K562 (cell line): ENCODE data around the gene CARM1. TPM values are rescaled to one million over a fixed set of nuclear protein-coding genes. Genes with fewer than 3 reads are reported as not detected.
"Not testable (repeated sequence)": the region's sequence is repeated elsewhere in the genome, so short reads cannot be mapped to it uniquely, and the experiment has no call there.

Source experiments
- ATAC-seq: fragments of 200-7000 bp; cut with Tn5 transposase; 3 replicates; pipeline ENCODE4 v1.9.1; 2020; ENCODE audit warnings: moderate library complexity
- BruUV-seq: library from RNA; stranded (reverse); fragments of 400-500 nt; replicated peaks from 2 replicates; lab custom pipeline; 2021; lab: Mats Ljungman, UMichigan
- CTCF ChIA-PET: fragments of 300-600 bp; formaldehyde crosslinking; extraction: SDS; loops from one replicate; lab custom pipeline; 2021; ENCODE audit warnings: low intra/inter-chr PET ratio; lab: Yijun Ruan, JAX
- POLR2A ChIA-PET: fragments of 300-600, 350-650 bp; sonication (Branson Sonifier 250); formaldehyde crosslinking; extraction: SDS; loops from one replicate; lab custom pipeline; 2021; ENCODE audit warnings: antibody characterized with exemption, inconsistent platforms; lab: Yijun Ruan, JAX
- DNase-seq, 4 experiments: peaks; one replicate each; pipeline versions ENCODE4 v3.0.0 to v3.0.0-alpha.2; 2011 to 2018; ENCODE audit warnings: low spot score in 3 of 4, mixed read lengths in 3 of 4; ENCODE audit errors: extremely low read depth in 1 of 4
- FAIRE-seq: peaks from 2 replicates; lab custom pipeline; 2011; peaks lifted over from hg19 to GRCh38; lab: Jason Lieb, UNC
- H2AFZ ChIP-seq: 2 replicates; pipeline ENCODE4 v1.6.0; 2011; ENCODE audit warnings: low read depth, low read length, control low read depth, inconsistent platforms
- H3K27ac ChIP-seq: fragments of 200-600 bp; 3 replicates; pipeline ENCODE4 v1.8.0; 2011; ENCODE audit warnings: low read depth, mild to moderate bottlenecking, control low read depth, inconsistent platforms, low read length, moderate library complexity, mixed read lengths; ENCODE audit errors: extremely low read depth
- H3K27me3 ChIP-seq, 2 experiments: fragments of 300-600 bp in 1 of 2; 2 replicates in 1 of 2; 3 replicates in 1 of 2; pipeline versions ENCODE4 v1.6.0 to v1.8.0; 2011; ENCODE audit warnings: inconsistent platforms in 2 of 2, low read length in 2 of 2, mild to moderate bottlenecking in 1 of 2, mixed read lengths in 1 of 2, moderate library complexity in 1 of 2; ENCODE audit not compliant: control insufficient read depth in 2 of 2, insufficient read depth in 2 of 2
- H3K36me3 ChIP-seq: fragments of 300-600 bp; 3 replicates; pipeline ENCODE4 v1.8.0; 2011; ENCODE audit warnings: mild to moderate bottlenecking, low read length, inconsistent platforms; ENCODE audit not compliant: control insufficient read depth, insufficient read depth
- H3K4me1 ChIP-seq, 2 experiments: fragments of 200-600 bp in 1 of 2; replicated peaks in 1 of 2; 2 replicates in 1 of 2; 3 replicates in 1 of 2; pipeline versions ENCODE4 v1.5.1 to v1.8.0; 2011; ENCODE audit warnings: inconsistent platforms in 2 of 2, low read length in 2 of 2, mild to moderate bottlenecking in 1 of 2, mixed read lengths in 1 of 2, moderate library complexity in 1 of 2; ENCODE audit not compliant: control insufficient read depth in 2 of 2, insufficient read depth in 2 of 2
- H3K4me2 ChIP-seq: 2 replicates; pipeline ENCODE4 v1.6.1; 2011; ENCODE audit warnings: low read length, control low read depth, inconsistent platforms, mixed read lengths; ENCODE audit not compliant: insufficient read depth
- H3K4me3 ChIP-seq: fragments of 200-600 bp; sonication (generic), shearing (Covaris generic); 2 replicates; pipeline ENCODE4 v1.5.1; 2016; ENCODE audit warnings: control low read depth, inconsistent platforms
- H3K79me2 ChIP-seq: fragments of 200-600 bp; 3 replicates; pipeline ENCODE4 v1.8.0; 2011; ENCODE audit warnings: low read length, inconsistent platforms; ENCODE audit not compliant: control insufficient read depth, insufficient read depth
- H3K9ac ChIP-seq, 2 experiments: 2 replicates each; pipeline versions ENCODE4 v1.6.0 to v1.6.1; 2011; ENCODE audit warnings: low read depth in 2 of 2, low read length in 2 of 2, control low read depth in 1 of 2, inconsistent platforms in 1 of 2, mild to moderate bottlenecking in 1 of 2, mixed read lengths in 1 of 2; ENCODE audit not compliant: insufficient read depth in 1 of 2
- H3K9me1 ChIP-seq: one replicate; pipeline ENCODE4 v1.6.0; 2011; ENCODE audit warnings: inconsistent platforms, mild to moderate bottlenecking, low read length, moderate library complexity; ENCODE audit not compliant: control insufficient read depth, insufficient read depth
- H3K9me3 ChIP-seq: replicated peaks from 2 replicates; pipeline ENCODE4 v1.5.1; 2011; ENCODE audit warnings: low read depth, low read length, inconsistent platforms; ENCODE audit not compliant: control insufficient read depth, insufficient read depth
- H4K20me1 ChIP-seq: replicated peaks from 2 replicates; pipeline ENCODE4 v1.6.1; 2011; ENCODE audit warnings: low read length, inconsistent platforms, mixed read lengths; ENCODE audit not compliant: control insufficient read depth, insufficient read depth
- CEBPB ChIP-seq: fragments of 450-650 bp; IDR thresholded peaks from 2 replicates; pipeline ENCODE4 v1.6.1; 2016; ENCODE audit warnings: missing genetic modification characterization, missing compliant biosample characterization
- HDGF ChIP-seq: fragments of 450-650 bp; IDR thresholded peaks from 2 replicates; pipeline ENCODE4 v1.6.1; 2016
- WGBS: fragments of 100-300 bp; shearing (Covaris generic); methylation state at CpG from one replicate; pipeline ENCODE4 v1.1.6; 2016; ENCODE audit warnings: low coverage, mixed read lengths; ENCODE audit not compliant: insufficient coverage; ENCODE audit errors: missing lambda C conversion rate; 5-methylcytosine and 5-hydroxymethylcytosine counted together
- in situ Hi-C: fragments of 300-500 bp; cut with MboI; formaldehyde crosslinking; loops from 4 replicates; pipeline ENCODE4 v1.15.0; 2018; ENCODE audit warnings: inconsistent platforms, mixed read lengths
- intact Hi-C: fragments of 100-400 bp; cut with micrococcal nuclease; formaldehyde crosslinking; loops from 2 replicates; pipeline ENCODE4 v1.14.2; 2022
- polyA plus RNA-seq, 8 experiments: library from polyadenylated mRNA; depleted of rRNA in 4 of 8; stranded (reverse) in 5 of 8; unstranded in 3 of 8; fragments of >200 nt; fragmentation: Nextera tagmentation in 2 of 8; fragmentation: Illumina TruSeq in 1 of 8; extraction: Ambion mirVana in 2 of 8; extraction: Trizol in 1 of 8; gene quantifications; 2 replicates each; pipeline versions ENCODE4 v1.2.1 to v1.2.3, GENCODE V29; 2011 to 2014; ENCODE audit warnings: inconsistent platforms in 1 of 8, missing spikeins in 1 of 8
- total RNA-seq, 7 experiments: library from RNA; depleted of rRNA in 6 of 7; stranded (reverse); fragments of >200 nt in 6 of 7; fragmentation: Illumina TruSeq in 2 of 7; extraction: Trizol in 2 of 7; gene quantifications; 2 replicates each; pipeline versions ENCODE4 v1.2.1 to v1.2.3, GENCODE V29; 2011 to 2021; ENCODE audit warnings: low replicate concordance in 1 of 7
- TF ChIP-seq, protein P1 (sequence below): fragments of 200-800 bp; sonication (Bioruptor generic); IDR thresholded peaks from 2 replicates; pipeline ENCODE4 v1.6.1; 2017; ENCODE audit warnings: missing genetic modification characterization, missing compliant biosample characterization
- TF ChIP-seq, protein P2 (sequence below), 2 experiments: fragments of 450-650 bp; IDR thresholded peaks; 2 replicates each; pipeline ENCODE4 v1.6.1; 2018; ENCODE audit warnings: mild to moderate bottlenecking in 2 of 2, low read depth in 1 of 2; ENCODE audit not compliant: partially characterized antibody in 2 of 2

The CARM1 gene
- total and polyA plus RNA-seq, 9 of the 15 experiments (the other 6 are each of a cell fraction or from before 2014, with no cell fraction given): 0.36 to 86.0 (median 29.7) TPM

DNA sequence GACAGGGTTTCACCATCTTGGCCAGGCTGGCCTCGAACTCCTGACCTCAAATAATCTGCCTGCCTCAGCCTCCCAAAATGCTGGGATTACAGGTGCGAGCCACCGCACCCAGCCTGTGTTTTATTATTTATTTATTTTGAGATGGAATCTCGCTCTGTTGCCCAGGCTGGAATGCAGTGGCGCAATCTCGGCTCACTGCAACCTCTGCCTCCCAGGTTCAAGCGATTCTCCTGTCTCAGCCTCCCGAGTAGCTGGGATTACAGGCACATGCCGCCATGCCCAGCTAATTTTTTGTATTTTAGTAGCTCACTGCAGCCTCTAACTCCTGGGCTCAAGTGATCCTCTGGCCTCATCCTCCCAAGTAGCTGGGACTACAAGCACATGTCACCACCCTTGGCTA lies 6.3 kb downstream of the CARM1 start:
- POLR2A ChIA-PET: interaction anchor here (0.6 to 2.2 kb wide), 4 partner anchors 9 to 315 kb away, joined by 3 to 6 read pairs (median 4); no protein-coding TSS in a partner anchor

DNA sequence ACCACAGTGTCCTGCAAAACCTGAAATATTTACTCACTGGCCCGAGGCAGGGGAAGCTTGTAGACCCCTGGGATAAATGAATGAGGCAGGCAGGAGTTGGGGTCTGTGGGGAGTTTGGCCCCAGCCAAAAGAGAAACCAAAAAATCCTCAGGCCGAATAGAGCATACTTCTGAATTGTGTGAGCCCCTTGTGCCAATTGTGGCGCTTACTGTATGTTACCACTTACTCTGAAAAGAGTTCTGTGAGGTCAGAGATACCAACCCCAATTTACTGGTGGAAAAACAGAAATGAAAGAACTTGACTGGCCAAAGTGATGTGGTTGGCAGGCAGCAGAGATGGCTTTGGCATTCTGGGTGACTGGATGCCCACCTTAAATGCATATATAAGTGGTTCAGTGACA lies 6.9 kb downstream of the CARM1 start:
- TF ChIP-seq, protein P1, sequence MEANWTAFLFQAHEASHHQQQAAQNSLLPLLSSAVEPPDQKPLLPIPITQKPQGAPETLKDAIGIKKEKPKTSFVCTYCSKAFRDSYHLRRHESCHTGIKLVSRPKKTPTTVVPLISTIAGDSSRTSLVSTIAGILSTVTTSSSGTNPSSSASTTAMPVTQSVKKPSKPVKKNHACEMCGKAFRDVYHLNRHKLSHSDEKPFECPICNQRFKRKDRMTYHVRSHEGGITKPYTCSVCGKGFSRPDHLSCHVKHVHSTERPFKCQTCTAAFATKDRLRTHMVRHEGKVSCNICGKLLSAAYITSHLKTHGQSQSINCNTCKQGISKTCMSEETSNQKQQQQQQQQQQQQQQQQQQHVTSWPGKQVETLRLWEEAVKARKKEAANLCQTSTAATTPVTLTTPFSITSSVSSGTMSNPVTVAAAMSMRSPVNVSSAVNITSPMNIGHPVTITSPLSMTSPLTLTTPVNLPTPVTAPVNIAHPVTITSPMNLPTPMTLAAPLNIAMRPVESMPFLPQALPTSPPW: peak; percentile 8; the same call in 1 of the 2 replicates
- TF ChIP-seq, protein P2, sequence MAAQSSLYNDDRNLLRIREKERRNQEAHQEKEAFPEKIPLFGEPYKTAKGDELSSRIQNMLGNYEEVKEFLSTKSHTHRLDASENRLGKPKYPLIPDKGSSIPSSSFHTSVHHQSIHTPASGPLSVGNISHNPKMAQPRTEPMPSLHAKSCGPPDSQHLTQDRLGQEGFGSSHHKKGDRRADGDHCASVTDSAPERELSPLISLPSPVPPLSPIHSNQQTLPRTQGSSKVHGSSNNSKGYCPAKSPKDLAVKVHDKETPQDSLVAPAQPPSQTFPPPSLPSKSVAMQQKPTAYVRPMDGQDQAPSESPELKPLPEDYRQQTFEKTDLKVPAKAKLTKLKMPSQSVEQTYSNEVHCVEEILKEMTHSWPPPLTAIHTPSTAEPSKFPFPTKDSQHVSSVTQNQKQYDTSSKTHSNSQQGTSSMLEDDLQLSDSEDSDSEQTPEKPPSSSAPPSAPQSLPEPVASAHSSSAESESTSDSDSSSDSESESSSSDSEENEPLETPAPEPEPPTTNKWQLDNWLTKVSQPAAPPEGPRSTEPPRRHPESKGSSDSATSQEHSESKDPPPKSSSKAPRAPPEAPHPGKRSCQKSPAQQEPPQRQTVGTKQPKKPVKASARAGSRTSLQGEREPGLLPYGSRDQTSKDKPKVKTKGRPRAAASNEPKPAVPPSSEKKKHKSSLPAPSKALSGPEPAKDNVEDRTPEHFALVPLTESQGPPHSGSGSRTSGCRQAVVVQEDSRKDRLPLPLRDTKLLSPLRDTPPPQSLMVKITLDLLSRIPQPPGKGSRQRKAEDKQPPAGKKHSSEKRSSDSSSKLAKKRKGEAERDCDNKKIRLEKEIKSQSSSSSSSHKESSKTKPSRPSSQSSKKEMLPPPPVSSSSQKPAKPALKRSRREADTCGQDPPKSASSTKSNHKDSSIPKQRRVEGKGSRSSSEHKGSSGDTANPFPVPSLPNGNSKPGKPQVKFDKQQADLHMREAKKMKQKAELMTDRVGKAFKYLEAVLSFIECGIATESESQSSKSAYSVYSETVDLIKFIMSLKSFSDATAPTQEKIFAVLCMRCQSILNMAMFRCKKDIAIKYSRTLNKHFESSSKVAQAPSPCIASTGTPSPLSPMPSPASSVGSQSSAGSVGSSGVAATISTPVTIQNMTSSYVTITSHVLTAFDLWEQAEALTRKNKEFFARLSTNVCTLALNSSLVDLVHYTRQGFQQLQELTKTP (IDR thresholded peaks at IDR 0.05; ENCODE audit: low read depth in 1 of 2, partially characterized antibody in 2 of 2): no peak
- Histone ChIP-seq H3K9me3 (no peaks in the 10 kb centered on the region), H3K79me2 (peaks cover 96% of the 10 kb centered on the region), H3K4me3 (no peak overlapping the region), H2AFZ (no peak overlapping the region), H3K9me1 (no peaks in the 10 kb centered on the region), H3K36me3 (peaks cover 38% of the 10 kb centered on the region; the same call in 2 of the 3 replicates), H3K9ac (peak overlapping the region; percentile 76 to 80; a peak in 3 of 4 replicates), H3K27ac (peak overlapping the region; percentile 95), H3K4me2 (peak overlapping the region; percentile 95), H3K4me1 (peaks cover 52 to 58% of the 10 kb centered on the region in 2 experiments), H3K27me3 (no peaks in the 10 kb centered on the region), H4K20me1 (no peaks in the 10 kb centered on the region)
- POLR2A ChIA-PET: interaction anchor here (0.7 to 1.6 kb wide), 4 partner anchors 14 to 157 kb away, joined by 3 to 5 read pairs (median 4); no protein-coding TSS in a partner anchor
- TSS peak; percentile 22 for BruUV-seq
- in situ Hi-C loops (no loop called here), intact Hi-C loops (no loop called here)
- DNase-seq (no peak), FAIRE-seq (no peak), ATAC-seq (no peak)
- CTCF ChIA-PET: no interaction called here
- 67% methylated on average over 3 of the region's 3 CpGs for WGBS

More for the DNA sequence above, 6.3 kb downstream of the CARM1 start:
- H3K9me3 ChIP-seq, H2AFZ ChIP-seq, H3K27me3 ChIP-seq, intact Hi-C loops, FAIRE-seq, BruUV-seq, in situ Hi-C loops, H4K20me1 ChIP-seq, ATAC-seq, DNase-seq, H3K9me1 ChIP-seq, CTCF ChIA-PET, H3K4me3 ChIP-seq: not testable (repeated sequence)
- Histone ChIP-seq H3K36me3 (peaks cover 34% of the 10 kb centered on the region; the same call in 2 of the 3 replicates), H3K27ac (peak overlapping the region; percentile 95; the same call in 2 of the 3 replicates), H3K9ac (peak overlapping the region; percentile 36 to 80; a peak in 2 of 4 replicates), H3K4me1 (peaks cover 57 to 58% of the 10 kb centered on the region in 2 experiments), H3K4me2 (peak overlapping the region; percentile 95; the same call in 1 of the 2 replicates), H3K79me2 (peaks cover 96% of the 10 kb centered on the region)
- WGBS: 92% methylated on average over 7 of the region's 9 CpGs
- TF ChIP-seq CEBPB (tag) (peak; percentile 47; the same call in 1 of the 2 replicates), HDGF (0 out of 2 replicates have a peak, but pooled peaks have one; percentile 29)
